Retinal pigment epithelial cell (primary cell): ENCODE data around the gene SLC13A2.

Source experiments
- DNase-seq: peaks from one replicate; pipeline ENCODE4 v3.0.0-alpha.2; 2010; ENCODE audit warnings: low read depth
- H3K4me3 ChIP-seq: 2 replicates; pipeline ENCODE4 v1.5.1; 2011; ENCODE audit warnings: mild to moderate bottlenecking, low read length, control low read depth, moderate library complexity
- CTCF ChIP-seq: conservative IDR thresholded peaks from 2 replicates; pipeline ENCODE4 v1.5.1; 2011; ENCODE audit warnings: low read depth, low read length, control low read depth, inconsistent platforms

Gene SLC13A2

GRCh38 chr17:28540231-28540630 lies 66.8 kb downstream of the SLC13A2 start:
- no peak for TF ChIP-seq CTCF
- H3K4me3 ChIP-seq: no peak overlapping the region
- no peak for DNase-seq

GRCh38 chr17:28541439-28541838 lies 68.0 kb downstream of the SLC13A2 start:
- no peak for DNase-seq
- TF ChIP-seq CTCF: no peak
- H3K4me3 ChIP-seq: no peak overlapping the region

GRCh38 chr17:28544402-28545140 lies 71.1 kb downstream of the SLC13A2 start:
- no peak for DNase-seq
- no peak for TF ChIP-seq CTCF
- H3K4me3 ChIP-seq: no peak overlapping the region

GRCh38 chr17:28545141-28545503 lies 71.7 kb downstream of the SLC13A2 start:
- H3K4me3 ChIP-seq: no peak overlapping the region
- TF ChIP-seq CTCF: no peak
- DNase-seq: no peak

- no peak for TF ChIP-seq CTCF
- DNase-seq: no peak
Observed at GRCh38 chr17:28545787-28546415, 72.5 kb downstream of the SLC13A2 start.

GRCh38 chr17:28547096-28547622 lies 73.7 kb downstream of the SLC13A2 start:
- no peak for DNase-seq
- TF ChIP-seq CTCF: no peak
- no peak overlapping the region for H3K4me3 ChIP-seq

More at GRCh38 chr17:28545787-28546415, 72.5 kb downstream of the SLC13A2 start:
- H3K4me3 ChIP-seq: no peak overlapping the region
